Hepatocyte (in vitro differentiated cells): ENCODE results near the gene IPO8.

ENCODE experiments used
- CTCF ChIP-seq: fragments of 200-600 bp; sonication (generic); IDR thresholded peaks from 2 replicates; pipeline ENCODE4 v1.5.1; 2016; ENCODE audit warnings: antibody characterized with exemption, mild to moderate bottlenecking; ENCODE audit not compliant: poor library complexity
- EZH2 ChIP-seq: fragments of 200-600 bp; sonication (generic); IDR thresholded peaks from 2 replicates; pipeline ENCODE4 v1.6.1; 2016; ENCODE audit warnings: antibody characterized with exemption, mild to moderate bottlenecking, borderline replicate concordance
- EZH2phosphoT487 ChIP-seq: fragments of 200-600 bp; sonication (generic); IDR thresholded peaks from one replicate; pipeline ENCODE4 v1.6.1; 2018; ENCODE audit warnings: antibody characterized with exemption, mild to moderate bottlenecking, low read depth, moderate library complexity; ENCODE audit not compliant: unreplicated experiment, severe bottlenecking

- no peak for TF ChIP-seq CTCF
- no peak for TF ChIP-seq EZH2
- TF ChIP-seq EZH2phosphoT487: no peak
Measured at GRCh38 chr12:30740274-30740673, 44.6 kb upstream of the IPO8 start.
